Natural killer cell (primary cell): Measurements from ENCODE around the gene CAMTA1. TPM values are rescaled to one million over a fixed set of nuclear protein-coding genes. Genes with fewer than 3 reads are reported as not detected.

ENCODE experiments used
- ATAC-seq, 3 donors: fragments of 150-1000 bp in 2 of 3; fragments of 200-7000 bp in 1 of 3; cut with Tn5 transposase; 1 replicate in 1 of 3; 2 replicates in 2 of 3; pipeline ENCODE4 v1.10.0; 2021; ENCODE audit warnings: mild to moderate bottlenecking in 2 of 3, moderate library complexity in 2 of 3
- DNase-seq, 2 donors: peaks; one replicate each; pipeline versions ENCODE4 v3.0.0 to v3.0.0-alpha.2; 2013 to 2021; ENCODE audit warnings: mixed read lengths in 1 of 2
- H3K27ac ChIP-seq: one replicate; pipeline ENCODE4 v1.5.1; 2013; ENCODE audit warnings: mild to moderate bottlenecking, low read length
- H3K27me3 ChIP-seq: one replicate; pipeline ENCODE4 v1.6.1; 2013; ENCODE audit warnings: low read length; ENCODE audit not compliant: control insufficient read depth, insufficient read depth
- H3K36me3 ChIP-seq: one replicate; pipeline ENCODE4 v1.6.1; 2013; ENCODE audit warnings: low read length; ENCODE audit not compliant: control insufficient read depth, insufficient read depth
- H3K4me1 ChIP-seq: one replicate; pipeline ENCODE4 v1.6.1; 2013; ENCODE audit warnings: low read length; ENCODE audit not compliant: control insufficient read depth, insufficient read depth
- H3K4me3 ChIP-seq: one replicate; pipeline ENCODE4 v1.5.1; 2013; ENCODE audit warnings: low read length
- H3K9me3 ChIP-seq: one replicate; pipeline ENCODE4 v1.6.1; 2013; ENCODE audit warnings: low read length; ENCODE audit not compliant: control insufficient read depth, insufficient read depth
- H3K27ac Mint-ChIP-seq, 2 donors: one replicate each; pipeline ENCODE4 v1.8.0; 2022; ENCODE audit warnings: mild to moderate bottlenecking in 2 of 2, mixed read lengths in 2 of 2, moderate library complexity in 1 of 2
- H3K27me3 Mint-ChIP-seq, 2 donors: one replicate each; pipeline ENCODE4 v1.8.0; 2022; ENCODE audit warnings: low read depth in 2 of 2, mixed read lengths in 2 of 2
- H3K36me3 Mint-ChIP-seq: one replicate; pipeline ENCODE4 v1.8.0; 2022; ENCODE audit warnings: mixed read lengths
- H3K4me1 Mint-ChIP-seq, 2 donors: one replicate each; pipeline ENCODE4 v1.8.0; 2022; ENCODE audit warnings: mixed read lengths in 2 of 2
- H3K4me3 Mint-ChIP-seq: one replicate; pipeline ENCODE4 v1.8.0; 2022; ENCODE audit warnings: mild to moderate bottlenecking, moderate library complexity, mixed read lengths
- H3K9me3 Mint-ChIP-seq, 2 donors: one replicate each; pipeline ENCODE4 v1.8.0; 2022; ENCODE audit warnings: mixed read lengths in 2 of 2
- WGBS: methylation state at CpG from one replicate; pipeline ENCODE4 v1.1.7; 2013; ENCODE audit warnings: missing lambda C conversion rate; ENCODE audit not compliant: insufficient coverage; 5-methylcytosine and 5-hydroxymethylcytosine counted together
- intact Hi-C: fragments of 100-400 bp; cut with micrococcal nuclease; formaldehyde crosslinking; loops from one replicate; pipeline ENCODE4 v1.14.2; 2022
- total RNA-seq, 4 donors: library from RNA; stranded (reverse); fragments of 120-200 nt in 1 of 4; gene quantifications; one replicate each; pipeline versions ENCODE4 v1.2.3 to v1.2.4, GENCODE V29; 2013 to 2022
- TF ChIP-seq, protein P1 (sequence below): fragments of 200-600 bp; IDR thresholded peaks from one replicate; pipeline ENCODE4 v1.8.0; 2022; ENCODE audit warnings: antibody characterized with exemption

CAMTA1 gene
- total RNA-seq, 3 donors from 2014 or later (not counting 1 experiment from before 2014, with no cell fraction given): 40.6 to 53.3 (median 44.9) TPM

DNA sequence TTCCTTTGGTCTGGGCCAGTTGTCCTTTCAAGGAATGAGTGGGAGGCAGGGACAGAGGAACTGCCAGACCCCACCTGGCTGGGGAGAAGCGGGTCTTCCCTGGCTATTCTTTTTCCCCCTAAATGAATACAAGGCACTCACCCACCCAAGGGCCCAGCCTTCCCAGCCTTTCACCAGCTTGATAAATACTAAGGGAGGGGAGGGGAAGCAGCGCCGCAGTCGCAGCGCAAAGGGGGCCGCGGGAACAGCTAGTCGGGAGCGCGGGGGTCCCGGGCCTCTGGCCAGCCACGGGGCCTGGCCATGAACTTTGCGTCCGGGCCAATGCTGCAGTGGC is 894.6 kb downstream of the CAMTA1 start:
- Mint-ChIP-seq H3K27ac (peak overlapping the region in 1 of 2 donors; percentile 81), H3K9me3 (no peaks in the 10 kb centered on the region), H3K36me3 (no peaks in the 10 kb centered on the region), H3K27me3 (peaks cover 0 to 4% of the 10 kb centered on the region in 2 donors), H3K4me3 (peak overlapping the region; percentile 62), H3K4me1 (no peaks in the 10 kb centered on the region)
- DNase-seq: no peak
- Histone ChIP-seq H3K27ac (no peak overlapping the region), H3K36me3 (no peaks in the 10 kb centered on the region), H3K27me3 (no peaks in the 10 kb centered on the region), H3K9me3 (no peaks in the 10 kb centered on the region), H3K4me3 (peak overlapping the region; percentile 42), H3K4me1 (peaks cover 13% of the 10 kb centered on the region)
- 7% methylated on average over 14 of the region's 14 CpGs for WGBS
- intact Hi-C loops: no loop called here
- TF ChIP-seq, protein P1, sequence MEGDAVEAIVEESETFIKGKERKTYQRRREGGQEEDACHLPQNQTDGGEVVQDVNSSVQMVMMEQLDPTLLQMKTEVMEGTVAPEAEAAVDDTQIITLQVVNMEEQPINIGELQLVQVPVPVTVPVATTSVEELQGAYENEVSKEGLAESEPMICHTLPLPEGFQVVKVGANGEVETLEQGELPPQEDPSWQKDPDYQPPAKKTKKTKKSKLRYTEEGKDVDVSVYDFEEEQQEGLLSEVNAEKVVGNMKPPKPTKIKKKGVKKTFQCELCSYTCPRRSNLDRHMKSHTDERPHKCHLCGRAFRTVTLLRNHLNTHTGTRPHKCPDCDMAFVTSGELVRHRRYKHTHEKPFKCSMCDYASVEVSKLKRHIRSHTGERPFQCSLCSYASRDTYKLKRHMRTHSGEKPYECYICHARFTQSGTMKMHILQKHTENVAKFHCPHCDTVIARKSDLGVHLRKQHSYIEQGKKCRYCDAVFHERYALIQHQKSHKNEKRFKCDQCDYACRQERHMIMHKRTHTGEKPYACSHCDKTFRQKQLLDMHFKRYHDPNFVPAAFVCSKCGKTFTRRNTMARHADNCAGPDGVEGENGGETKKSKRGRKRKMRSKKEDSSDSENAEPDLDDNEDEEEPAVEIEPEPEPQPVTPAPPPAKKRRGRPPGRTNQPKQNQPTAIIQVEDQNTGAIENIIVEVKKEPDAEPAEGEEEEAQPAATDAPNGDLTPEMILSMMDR: no peak
- ATAC-seq: no peak

DNA sequence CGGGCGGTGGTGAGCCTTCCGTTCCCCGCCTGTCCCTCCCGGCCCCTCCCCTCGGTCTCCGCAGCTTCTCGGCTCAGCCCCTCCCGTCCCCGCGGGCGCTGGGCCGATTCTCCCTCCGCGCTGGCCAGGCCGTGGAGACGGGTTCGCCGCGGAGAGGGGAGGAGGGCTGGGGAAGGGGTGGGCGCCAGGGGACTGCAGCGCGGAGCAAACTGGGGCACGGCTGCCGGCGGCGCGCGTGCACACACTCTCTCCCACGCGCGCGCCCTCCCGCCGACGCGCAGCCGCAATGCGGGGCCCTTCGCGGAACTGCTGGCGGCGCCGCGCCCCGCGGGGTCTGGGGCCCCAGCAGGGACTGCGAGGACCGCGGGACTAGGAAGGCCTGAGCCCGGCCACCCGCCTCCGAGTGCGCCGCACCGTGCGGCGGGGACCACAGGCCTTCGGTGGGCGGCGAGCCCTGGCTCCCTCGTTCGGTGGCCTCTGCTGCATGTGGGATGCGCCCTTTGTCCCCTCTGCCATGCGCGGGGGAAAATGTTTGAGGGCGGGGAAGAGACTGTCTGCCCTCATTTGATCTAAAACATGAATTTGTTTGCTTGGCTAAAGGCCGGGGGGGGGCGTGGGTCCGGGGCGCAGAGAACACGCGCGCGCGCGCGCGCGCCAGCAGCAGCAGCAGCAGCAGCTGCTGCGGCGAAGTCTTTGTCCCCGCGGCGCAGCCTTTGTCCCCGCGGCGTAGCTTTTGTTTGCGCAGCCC is 895.1 kb downstream of the CAMTA1 start:
- Histone ChIP-seq H3K9me3 (no peaks in the 10 kb centered on the region), H3K27ac (no peak overlapping the region), H3K4me1 (peaks cover 13% of the 10 kb centered on the region), H3K27me3 (no peaks in the 10 kb centered on the region), H3K36me3 (no peaks in the 10 kb centered on the region), H3K4me3 (peak overlapping the region; percentile 42)
- Mint-ChIP-seq H3K27me3 (peaks cover 0 to 6% of the 10 kb centered on the region in 2 donors), H3K4me3 (peak overlapping the region; percentile 82), H3K4me1 (no peaks in the 10 kb centered on the region), H3K36me3 (no peaks in the 10 kb centered on the region), H3K9me3 (no peaks in the 10 kb centered on the region), H3K27ac (peak overlapping the region in 1 of 2 donors; percentile 81)
- ATAC-seq (peak; percentile 69 to 82 (median 81)), DNase-seq (peak; percentile 49 to 69)
- under 1% methylated on average over 89 of the region's 89 CpGs for WGBS
- TF ChIP-seq, protein P1: no peak
- intact Hi-C loops: no loop called here

DNA sequence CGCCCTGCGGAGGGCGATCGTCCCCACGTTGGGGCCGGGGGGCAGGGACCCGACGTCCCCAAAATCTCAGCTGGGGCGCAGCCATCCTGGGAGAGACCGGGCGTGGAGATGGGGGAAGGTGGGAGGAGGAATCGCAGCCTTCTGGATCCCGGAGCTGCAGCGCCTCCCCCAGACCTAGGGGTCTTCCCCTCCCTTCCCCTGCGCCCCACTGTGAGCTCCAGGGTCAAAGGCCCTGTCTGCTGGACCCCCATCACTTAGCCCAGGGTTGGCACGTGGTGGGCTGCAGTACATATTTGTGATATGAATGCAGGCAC is 895.7 kb downstream of the CAMTA1 start:
- TF ChIP-seq, protein P1: no peak
- ATAC-seq: no peak
- WGBS: 2% methylated on average over 16 of the region's 16 CpGs

DNA sequence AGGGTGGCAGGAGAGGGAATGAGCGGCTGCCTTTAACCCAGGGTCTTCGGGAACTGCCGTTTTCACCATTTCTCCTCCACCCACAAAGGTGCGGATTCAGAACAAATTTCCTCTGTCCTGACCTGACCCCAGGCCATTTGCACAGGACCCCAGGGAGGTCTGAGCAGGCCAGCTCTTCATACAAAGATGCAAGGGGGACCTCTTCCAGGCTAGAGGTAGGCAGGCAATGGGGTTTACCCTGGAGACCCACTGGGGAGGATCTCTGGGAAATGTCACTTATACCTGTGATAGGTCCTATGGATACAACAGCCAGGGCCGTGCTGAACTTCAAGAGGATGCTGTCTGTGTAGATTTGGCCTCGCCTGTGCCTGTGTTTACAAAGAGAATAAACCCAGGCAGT is 896.1 kb downstream of the CAMTA1 start:
- Mint-ChIP-seq H3K27ac (no peak overlapping the region), H3K4me3 (peak overlapping the region; percentile 37), H3K4me1 (no peaks in the 10 kb centered on the region), H3K27me3 (peaks cover 6 to 14% of the 10 kb centered on the region in 2 donors), H3K36me3 (no peaks in the 10 kb centered on the region), H3K9me3 (no peaks in the 10 kb centered on the region)
- Histone ChIP-seq H3K27ac (no peak overlapping the region), H3K9me3 (no peaks in the 10 kb centered on the region), H3K4me1 (peaks cover 13% of the 10 kb centered on the region), H3K27me3 (no peaks in the 10 kb centered on the region), H3K36me3 (no peaks in the 10 kb centered on the region), H3K4me3 (no peak overlapping the region)
- ATAC-seq: no peak
- 92% methylated on average over 6 of the region's 6 CpGs for WGBS
- TF ChIP-seq, protein P1: no peak
- DNase-seq: no peak
- intact Hi-C loops: no loop called here

More for the DNA sequence above, 895.7 kb downstream of the CAMTA1 start:
- H3K4me3 ChIP-seq: peak overlapping the region; percentile 41
- peak overlapping the region in 1 of 2 donors; percentile 81 for H3K27ac Mint-ChIP-seq
- H3K4me1 ChIP-seq: peaks cover 13% of the 10 kb centered on the region
- H3K27me3 ChIP-seq: no peaks in the 10 kb centered on the region
- no peaks in the 10 kb centered on the region for H3K9me3 ChIP-seq
- intact Hi-C loops: no loop called here
- peak overlapping the region; percentile 82 for H3K4me3 Mint-ChIP-seq
- no peaks in the 10 kb centered on the region for H3K4me1 Mint-ChIP-seq
- peaks cover 5 to 11% of the 10 kb centered on the region in 2 donors for H3K27me3 Mint-ChIP-seq
- H3K36me3 Mint-ChIP-seq: no peaks in the 10 kb centered on the region
- DNase-seq: no peak
- H3K27ac ChIP-seq: no peak overlapping the region
- no peaks in the 10 kb centered on the region for H3K36me3 ChIP-seq
- H3K9me3 Mint-ChIP-seq: no peaks in the 10 kb centered on the region
